Sigmoid colon (tissue), 7 donors: Measurements from ENCODE around the gene DIAPH1. TPM values are rescaled to one million over a fixed set of nuclear protein-coding genes. Genes with fewer than 3 reads are reported as not detected.

Experiments used
- DNase-seq: peaks from one replicate; pipeline ENCODE4 v3.0.0-alpha.2; 2019
- H3K27ac ChIP-seq, 4 donors: fragments of 200-600 bp; sonication (generic); one replicate each; pipeline ENCODE4 v1.5.1; 2016 to 2019; ENCODE audit warnings: mild to moderate bottlenecking in 1 of 4
- H3K27me3 ChIP-seq, 3 donors: fragments of 200-600 bp; sonication (generic); one replicate each; pipeline ENCODE4 v1.5.1; 2019; ENCODE audit warnings: mild to moderate bottlenecking in 1 of 3
- H3K36me3 ChIP-seq, 4 donors: fragments of 200-600 bp; sonication (generic); one replicate each; pipeline ENCODE4 v1.5.1; 2016 to 2019
- H3K4me1 ChIP-seq, 4 donors: fragments of 200-600 bp; sonication (generic); one replicate each; pipeline ENCODE4 v1.5.1; 2017 to 2019
- H3K4me3 ChIP-seq, 4 donors: fragments of 200-600 bp; sonication (generic); one replicate each; pipeline ENCODE4 v1.5.1; 2017 to 2019; ENCODE audit warnings: mild to moderate bottlenecking in 2 of 4, moderate library complexity in 1 of 4
- H3K9me3 ChIP-seq, 4 donors: fragments of 200-600 bp in 3 of 4; sonication (generic) in 3 of 4; one replicate each; pipeline versions ENCODE4 v1.5.1 to v1.6.1; 2013 to 2019
- EP300 ChIP-seq, 4 donors: sonication (generic); formaldehyde crosslinking; IDR thresholded peaks; one replicate each; pipeline ENCODE4 v1.6.1; 2017; ENCODE audit warnings: antibody characterized with exemption in 4 of 4
- POLR2A ChIP-seq, 2 donors: fragments of 450-650 bp; IDR thresholded peaks; one replicate each; pipeline ENCODE4 v1.6.1; 2016; ENCODE audit warnings: antibody characterized with exemption in 2 of 2, mild to moderate bottlenecking in 2 of 2, moderate library complexity in 2 of 2
- POLR2AphosphoS5 ChIP-seq, 4 donors: sonication (generic); formaldehyde crosslinking; IDR thresholded peaks; one replicate each; pipeline ENCODE4 v1.6.1; 2017; ENCODE audit warnings: antibody characterized with exemption in 4 of 4
- WGBS, 2 donors: extraction: QIAGEN DNeasy Blood & Tissue Kit; methylation state at CpG; one replicate each; pipeline ENCODE4 v1.1.7; 2013; 5-methylcytosine and 5-hydroxymethylcytosine counted together
- intact Hi-C: fragments of 100-400 bp; cut with DNase I; formaldehyde crosslinking; loops from one replicate; pipeline ENCODE4 v1.15.1; 2023
- polyA plus RNA-seq, 3 donors: library from polyadenylated mRNA; stranded (reverse); fragments of 200-250 nt; gene quantifications; one replicate each; pipeline ENCODE4 v1.2.3, GENCODE V29; 2013
- total RNA-seq, 4 donors: library from RNA; depleted of rRNA; stranded (reverse); fragments of >200 nt; gene quantifications; one replicate each; pipeline ENCODE4 v1.1.0, GENCODE V29; 2016
- TF ChIP-seq, protein P1 (sequence below), 4 experiments: fragments of 450-650 bp in 3 of 4; fragments of 200-600 bp in 1 of 4; IDR thresholded peaks; one replicate each; pipeline ENCODE4 v1.5.1; 2016 to 2019; ENCODE audit warnings: antibody characterized with exemption in 4 of 4, mild to moderate bottlenecking in 3 of 4, moderate library complexity in 2 of 4
- donor health status: healthy with polysubstance abuse.
- donor health status: Bipolar disorder and iron deficiency.
- donor health status: healthy.

DIAPH1 gene
- total and polyA plus RNA-seq, 7 donors: 14.4 to 105 (median 26.9) TPM

DNA sequence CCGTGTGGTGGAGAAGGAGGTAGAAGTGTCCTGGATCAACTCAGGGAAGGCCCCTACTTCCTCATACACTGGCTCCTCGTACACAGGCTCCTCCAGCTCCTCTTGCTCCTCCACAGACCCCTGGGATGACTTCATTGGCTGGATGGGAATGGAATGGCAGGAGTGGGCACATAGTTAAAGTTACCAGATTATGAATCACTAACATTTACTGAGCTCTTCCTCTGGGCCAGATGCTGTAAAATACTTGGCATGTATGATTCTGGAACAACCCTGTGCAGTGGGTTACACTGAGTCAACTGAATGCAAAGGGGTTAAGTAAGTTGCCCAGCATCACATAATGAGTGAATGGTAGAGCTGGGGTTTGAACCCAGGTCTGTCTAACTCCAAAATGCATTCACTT is 35.5 kb upstream of the DIAPH1 start:
- Histone ChIP-seq H3K36me3 (peaks cover 0 to 8% (median 2%) of the 10 kb centered on the region in 4 donors), H3K4me1 (peaks cover 0 to 15% (median 11%) of the 10 kb centered on the region in 4 donors), H3K27me3 (no peaks in the 10 kb centered on the region), H3K27ac (no peak overlapping the region), H3K9me3 (no peaks in the 10 kb centered on the region), H3K4me3 (no peak overlapping the region)
- TF ChIP-seq, protein P1, sequence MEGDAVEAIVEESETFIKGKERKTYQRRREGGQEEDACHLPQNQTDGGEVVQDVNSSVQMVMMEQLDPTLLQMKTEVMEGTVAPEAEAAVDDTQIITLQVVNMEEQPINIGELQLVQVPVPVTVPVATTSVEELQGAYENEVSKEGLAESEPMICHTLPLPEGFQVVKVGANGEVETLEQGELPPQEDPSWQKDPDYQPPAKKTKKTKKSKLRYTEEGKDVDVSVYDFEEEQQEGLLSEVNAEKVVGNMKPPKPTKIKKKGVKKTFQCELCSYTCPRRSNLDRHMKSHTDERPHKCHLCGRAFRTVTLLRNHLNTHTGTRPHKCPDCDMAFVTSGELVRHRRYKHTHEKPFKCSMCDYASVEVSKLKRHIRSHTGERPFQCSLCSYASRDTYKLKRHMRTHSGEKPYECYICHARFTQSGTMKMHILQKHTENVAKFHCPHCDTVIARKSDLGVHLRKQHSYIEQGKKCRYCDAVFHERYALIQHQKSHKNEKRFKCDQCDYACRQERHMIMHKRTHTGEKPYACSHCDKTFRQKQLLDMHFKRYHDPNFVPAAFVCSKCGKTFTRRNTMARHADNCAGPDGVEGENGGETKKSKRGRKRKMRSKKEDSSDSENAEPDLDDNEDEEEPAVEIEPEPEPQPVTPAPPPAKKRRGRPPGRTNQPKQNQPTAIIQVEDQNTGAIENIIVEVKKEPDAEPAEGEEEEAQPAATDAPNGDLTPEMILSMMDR (IDR thresholded peaks at IDR 0.05): no peak
- TF ChIP-seq POLR2AphosphoS5 (IDR thresholded peaks at IDR 0.05): no peak
- no peak for TF ChIP-seq POLR2A (IDR thresholded peaks at IDR 0.05)
- no peak for TF ChIP-seq EP300 (IDR thresholded peaks at IDR 0.05)
- WGBS, 2 donors: 81 to 91% methylated on average over 2 of the region's 2 CpGs
- intact Hi-C loops: no loop called here
- no peak for DNase-seq

DNA sequence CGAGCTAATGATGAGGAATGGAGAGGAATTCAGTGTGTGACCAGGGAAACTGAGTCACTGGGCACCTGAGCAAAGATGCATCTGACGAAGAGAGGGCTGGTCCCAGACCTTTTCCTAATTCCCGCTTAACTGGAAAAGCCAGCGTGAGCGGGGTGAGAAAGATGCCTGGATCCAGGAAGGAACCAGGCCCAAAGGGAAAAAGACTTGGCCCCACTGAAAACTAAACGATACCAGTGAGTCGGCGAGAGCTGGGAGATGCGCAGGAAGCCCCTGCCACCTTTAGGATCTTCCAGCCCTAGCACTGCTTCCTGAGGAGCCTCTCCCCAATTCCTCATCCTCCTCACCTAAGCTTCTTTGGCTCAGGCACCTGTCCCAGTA is 32.9 kb upstream of the DIAPH1 start:
- WGBS, 2 donors: 57 to 60% methylated on average over 9 of the region's 9 CpGs
- peak overlapping the region; percentile 46 to 66 (median 64) for H3K27ac ChIP-seq
- peaks cover 0 to 15% (median 11%) of the 10 kb centered on the region in 4 donors for H3K4me1 ChIP-seq
- H3K36me3 ChIP-seq: peaks cover 0 to 18% (median 2%) of the 10 kb centered on the region in 4 donors
- TF ChIP-seq POLR2A (IDR thresholded peaks at IDR 0.05) (no peak), POLR2AphosphoS5 (IDR thresholded peaks at IDR 0.05) (no peak), EP300 (IDR thresholded peaks at IDR 0.05) (no peak)
- TF ChIP-seq, protein P1 (IDR thresholded peaks at IDR 0.05): no peak
- intact Hi-C loops: no loop called here
- DNase-seq: no peak
- H3K27me3 ChIP-seq: no peaks in the 10 kb centered on the region
- no peaks in the 10 kb centered on the region for H3K9me3 ChIP-seq
- H3K4me3 ChIP-seq: peak overlapping the region; percentile 53 to 77 (median 62)

DNA sequence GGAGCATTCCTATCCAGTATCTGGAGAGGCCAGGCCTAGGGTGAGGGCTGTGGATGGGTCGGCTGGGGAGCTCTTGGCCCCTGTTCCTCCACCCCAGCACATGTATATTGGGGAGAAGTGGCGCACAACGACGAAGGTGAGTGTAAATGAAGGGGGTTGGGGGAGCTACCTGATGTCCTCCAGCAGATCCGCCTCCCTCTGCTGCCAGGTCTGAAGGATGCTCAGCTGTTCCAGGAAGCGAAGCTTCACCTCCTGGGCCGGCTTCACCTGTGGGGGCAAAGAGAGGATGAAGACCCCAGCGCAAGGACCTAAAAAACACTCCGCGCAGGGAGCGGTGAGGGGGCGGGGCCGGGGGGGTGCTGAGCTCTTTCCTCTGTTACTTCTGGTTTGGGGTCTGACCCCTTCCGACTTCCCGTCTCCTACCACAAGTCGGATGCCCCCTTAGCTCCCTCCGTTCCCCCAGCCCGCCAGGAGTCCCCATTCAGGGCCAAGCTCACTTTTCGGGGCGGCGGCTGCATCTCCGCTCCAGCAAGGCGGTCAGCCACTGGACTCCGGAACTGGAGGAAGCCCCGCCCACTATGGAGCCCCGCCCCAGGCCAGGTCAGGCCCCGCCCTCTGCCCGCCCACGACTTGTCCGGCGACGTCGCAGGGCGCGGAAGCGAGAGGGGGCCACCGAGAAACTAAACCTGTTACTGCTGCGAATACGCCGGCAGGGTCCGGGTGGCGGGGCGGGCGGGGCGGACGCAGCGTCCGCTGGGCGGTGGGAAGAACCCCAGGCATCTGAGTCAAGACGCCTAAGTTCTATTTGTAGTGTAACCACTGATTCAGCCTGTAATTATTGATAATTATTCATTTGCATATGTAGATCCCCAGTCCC is 32.3 kb upstream of the DIAPH1 start, which contains the start of gene FCHSD1:
Gene FCHSD1 (minus strand): TSS at position 568 of the 877 bp plus-strand sequence. CDS start 50 bp downstream, at position 518.
- intact Hi-C loops: no loop called here
- 3 to 5% methylated on average over 50 of the region's 50 CpGs for WGBS, 2 donors
- Histone ChIP-seq H3K4me3 (peak within 1 kb of the TSS; percentile 53 to 77 (median 62)), H3K36me3 (peaks cover 0 to 20% (median 2%) of the 10 kb centered on the region in 4 donors), H3K27me3 (no peaks in the 10 kb centered on the region), H3K4me1 (peaks cover 0 to 15% (median 11%) of the 10 kb centered on the region in 4 donors), H3K27ac (peak within 1 kb of the TSS; percentile 46 to 66 (median 64)), H3K9me3 (no peaks in the 10 kb centered on the region)
- TF ChIP-seq, protein P1 (IDR thresholded peaks at IDR 0.05): no peak
- TF ChIP-seq POLR2AphosphoS5 (IDR thresholded peaks at IDR 0.05): peak in 3 of 4 donors; percentile 38 to 48 (median 39)
- peak; percentile 95 for DNase-seq

DNA sequence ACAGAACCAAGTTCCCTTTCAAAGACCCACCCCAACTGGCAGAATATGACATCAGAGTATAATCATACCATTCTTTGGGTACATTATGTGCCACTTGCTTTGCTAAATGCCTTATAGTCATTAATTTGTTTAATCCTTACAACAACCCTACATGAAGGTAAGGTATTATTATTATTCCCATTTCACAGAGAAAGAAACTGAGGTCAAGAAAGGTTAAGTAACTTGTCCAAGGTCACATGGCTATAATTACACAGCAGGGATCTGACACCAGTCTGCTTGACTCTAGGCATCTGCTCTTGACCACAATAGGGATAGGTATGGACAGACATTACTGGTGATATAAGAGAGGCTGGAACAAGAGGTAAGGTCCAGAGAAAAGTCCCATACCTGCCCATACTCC is 31.2 kb upstream of the DIAPH1 start:
- peaks cover 0 to 15% (median 11%) of the 10 kb centered on the region in 4 donors for H3K4me1 ChIP-seq
- no peak overlapping the region for H3K27ac ChIP-seq
- no peak overlapping the region for H3K4me3 ChIP-seq
- no peaks in the 10 kb centered on the region for H3K27me3 ChIP-seq
- TF ChIP-seq, protein P1 (IDR thresholded peaks at IDR 0.05): no peak
- TF ChIP-seq POLR2AphosphoS5 (IDR thresholded peaks at IDR 0.05): no peak
- no peak for TF ChIP-seq EP300 (IDR thresholded peaks at IDR 0.05)
- no peak for DNase-seq
- H3K36me3 ChIP-seq: peaks cover 0 to 31% (median 1%) of the 10 kb centered on the region in 4 donors
- no peaks in the 10 kb centered on the region for H3K9me3 ChIP-seq
- intact Hi-C loops: no loop called here
